ENCODE data around the gene SDHC.
"Not testable (repeated sequence)": the region's sequence is repeated elsewhere in the genome, so short reads cannot be mapped to it uniquely, and the experiment has no call there.

The SDHC gene

DNA sequence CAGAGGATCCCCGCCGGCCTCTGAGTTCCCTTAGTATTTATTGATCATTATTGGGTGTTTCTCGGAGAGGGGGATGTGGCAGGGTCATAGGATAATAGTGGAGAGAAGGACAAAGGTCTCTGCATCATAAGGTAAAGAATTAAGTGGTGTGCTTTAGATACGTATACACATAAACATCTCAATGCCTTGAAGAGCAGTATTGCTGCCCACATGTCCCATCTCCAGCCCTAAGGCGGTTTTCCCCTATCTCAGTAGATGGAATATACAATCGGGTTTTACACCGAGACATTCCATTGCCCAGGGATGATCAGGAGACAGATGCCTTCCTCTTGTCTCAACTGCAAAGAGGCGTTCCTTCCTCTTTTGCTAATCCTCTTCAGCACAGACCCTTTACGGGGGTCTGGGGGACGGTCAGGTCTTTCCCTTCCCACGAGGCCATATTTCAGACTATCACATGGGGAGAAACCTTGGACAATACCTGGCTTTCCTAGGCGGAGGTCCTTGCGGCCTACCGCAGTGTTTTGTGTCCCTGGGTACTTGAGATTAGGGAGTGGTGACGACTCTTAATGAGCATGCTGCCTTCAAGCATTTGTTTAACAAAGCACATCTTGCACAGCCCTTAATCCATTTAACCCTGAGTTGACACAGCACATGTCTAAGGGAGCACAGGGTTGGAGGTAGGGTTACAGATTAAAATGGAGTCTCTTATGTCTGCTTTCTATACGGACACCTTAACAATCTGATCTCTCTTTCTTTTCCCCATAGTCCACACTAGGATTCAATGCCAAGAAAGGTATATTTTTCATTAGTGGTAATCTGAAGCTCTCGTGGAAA, 1.9 kb downstream of the SDHC start:
- DNase-seq (ENCODE audit: low spot score); H3K4me2 ChIP-seq (ENCODE audit: insufficient read depth, low read length, poor library complexity, severe bottlenecking); H2BK15ac ChIP-seq (ENCODE audit: low read length); H4K91ac ChIP-seq (ENCODE audit: low read depth, low read length, poor library complexity); H3K27me3 ChIP-seq (ENCODE audit: control insufficient read depth in 3 of 3, insufficient read depth in 3 of 3, low read depth in 1 of 3, low read length in 3 of 3); H3K9ac ChIP-seq (ENCODE audit: low read depth, low read length, poor library complexity); H2AK5ac ChIP-seq (ENCODE audit: low read depth, low read length); H3K9me3 ChIP-seq (replicated peaks in 1 of 2; ENCODE audit: control insufficient read depth in 2 of 2, insufficient read depth in 1 of 2, low read depth in 1 of 2, low read length in 2 of 2); H3K14ac ChIP-seq (ENCODE audit: low read length); H2BK5ac ChIP-seq (ENCODE audit: low read length); H3K27ac ChIP-seq (replicated peaks; ENCODE audit: low read length); H2BK12ac ChIP-seq (ENCODE audit: low read length); H2AFZ ChIP-seq (ENCODE audit: low read length); H2BK120ac ChIP-seq (ENCODE audit: low read depth, low read length); H3K4me3 ChIP-seq (ENCODE audit: low read length in 2 of 2); H3K4ac ChIP-seq (ENCODE audit: low read length); H3K79me1 ChIP-seq (ENCODE audit: low read depth, low read length); H3K18ac ChIP-seq (ENCODE audit: low read length); H4K8ac ChIP-seq (ENCODE audit: low read depth, low read length); H3K23ac ChIP-seq (ENCODE audit: low read depth, low read length, poor library complexity): not testable (repeated sequence)
- WGBS, 2 donors (ENCODE audit: extremely low coverage in 2 of 2, insufficient read length in 2 of 2, insufficient replicate concordance in 1 of 2), result no CpG with 5 or more reads among the region's 17 CpGs
- Histone ChIP-seq H3K36me3 (replicated peaks in 1 of 2; ENCODE audit: control insufficient read depth in 2 of 2, insufficient read depth in 2 of 2, low read length in 2 of 2) (peaks cover 1 to 23% of the 10 kb centered on the region in 2 donors), H3K4me1 (ENCODE audit: control insufficient read depth in 2 of 2, insufficient read depth in 1 of 2, low read depth in 1 of 2, low read length in 2 of 2) (peaks cover 5 to 10% of the 10 kb centered on the region in 2 donors)

DNA sequence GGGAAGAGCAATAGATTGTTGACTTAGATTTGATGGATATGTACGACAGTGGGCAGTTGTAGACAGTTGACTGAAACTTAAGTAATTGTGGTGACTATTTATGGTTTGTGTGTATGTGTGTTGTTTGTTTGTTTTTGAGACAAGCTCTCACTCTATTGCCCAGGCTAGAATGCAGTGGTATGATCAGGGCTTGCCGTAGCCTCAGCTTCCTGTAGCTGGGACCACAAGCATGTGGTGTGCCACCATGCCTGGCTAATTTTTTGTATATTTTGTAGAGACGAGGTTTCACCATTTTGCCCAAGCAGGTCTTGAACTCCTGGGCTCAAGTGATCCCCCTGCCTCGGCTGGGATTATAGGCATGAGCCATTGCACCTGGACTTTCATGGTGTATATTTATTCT, 9.8 kb downstream of the SDHC start:
- Histone ChIP-seq H2AFZ (ENCODE audit: low read length) (no peak overlapping the region), H2BK120ac (ENCODE audit: low read depth, low read length) (no peak overlapping the region), H3K9ac (ENCODE audit: low read depth, low read length, poor library complexity) (no peak overlapping the region), H3K4me1 (ENCODE audit: control insufficient read depth in 2 of 2, insufficient read depth in 1 of 2, low read depth in 1 of 2, low read length in 2 of 2) (peaks cover 0 to 4% of the 10 kb centered on the region in 2 donors), H3K79me1 (ENCODE audit: low read depth, low read length) (peaks cover 2% of the 10 kb centered on the region), H2AK5ac (ENCODE audit: low read depth, low read length) (no peak overlapping the region), H3K4me3 (ENCODE audit: low read length in 2 of 2) (no peak overlapping the region), H3K27me3 (ENCODE audit: control insufficient read depth in 3 of 3, insufficient read depth in 3 of 3, low read depth in 1 of 3, low read length in 3 of 3) (peaks cover 0 to 2% (median 0%) of the 10 kb centered on the region in 3 experiments), H3K23ac (ENCODE audit: low read depth, low read length, poor library complexity) (no peak overlapping the region), H3K27ac (replicated peaks; ENCODE audit: low read length) (no peak overlapping the region), H4K8ac (ENCODE audit: low read depth, low read length) (no peak overlapping the region), H2BK5ac (ENCODE audit: low read length) (no peak overlapping the region), H3K4me2 (ENCODE audit: insufficient read depth, low read length, poor library complexity, severe bottlenecking) (no peak overlapping the region), H3K9me3 (replicated peaks in 1 of 2; ENCODE audit: control insufficient read depth in 2 of 2, insufficient read depth in 1 of 2, low read depth in 1 of 2, low read length in 2 of 2) (no peaks in the 10 kb centered on the region), H3K14ac (ENCODE audit: low read length) (no peak overlapping the region), H2BK12ac (ENCODE audit: low read length) (no peak overlapping the region), H3K18ac (ENCODE audit: low read length) (no peak overlapping the region), H3K4ac (ENCODE audit: low read length) (no peak overlapping the region), H2BK15ac (ENCODE audit: low read length) (no peak overlapping the region), H3K36me3 (replicated peaks in 1 of 2; ENCODE audit: control insufficient read depth in 2 of 2, insufficient read depth in 2 of 2, low read length in 2 of 2) (peaks cover 11 to 61% of the 10 kb centered on the region in 2 donors), H4K91ac (ENCODE audit: low read depth, low read length, poor library complexity) (no peak overlapping the region)
- no peak for DNase-seq (ENCODE audit: low spot score)
- no CpG with 5 or more reads among the region's 4 CpGs for WGBS, 2 donors (ENCODE audit: extremely low coverage in 2 of 2, insufficient read length in 2 of 2, insufficient replicate concordance in 1 of 2)

DNA sequence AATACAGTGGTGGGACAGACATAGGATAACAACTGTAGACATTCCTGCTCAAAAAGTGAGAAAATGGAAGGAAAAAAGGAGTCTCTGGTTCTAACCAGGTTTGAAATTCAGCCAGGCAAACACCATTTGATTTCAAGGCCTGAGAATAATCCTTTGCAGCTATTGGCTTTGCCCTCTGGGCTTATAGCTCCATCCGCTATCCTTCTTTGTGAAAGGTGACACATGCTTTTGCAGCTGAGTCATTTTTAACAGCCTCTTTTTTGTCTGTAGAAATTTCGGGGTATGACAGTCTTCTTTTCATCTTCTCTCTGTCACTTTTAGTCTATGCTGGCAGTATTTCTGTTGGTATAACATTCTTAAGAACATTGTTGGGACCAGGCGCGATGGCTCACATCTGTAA, 16.2 kb downstream of the SDHC start:
- no peak overlapping the region for H3K4ac ChIP-seq (ENCODE audit: low read length)
- no peak overlapping the region for H2AK5ac ChIP-seq (ENCODE audit: low read depth, low read length)
- no peak overlapping the region for H3K4me3 ChIP-seq (ENCODE audit: low read length in 2 of 2)
- H3K36me3 ChIP-seq (replicated peaks in 1 of 2; ENCODE audit: control insufficient read depth in 2 of 2, insufficient read depth in 2 of 2, low read length in 2 of 2), result peaks cover 17 to 90% of the 10 kb centered on the region in 2 donors
- H2BK15ac ChIP-seq (ENCODE audit: low read length), result no peak overlapping the region
- no CpG with 5 or more reads among the region's 4 CpGs for WGBS, 2 donors (ENCODE audit: extremely low coverage in 2 of 2, insufficient read length in 2 of 2, insufficient replicate concordance in 1 of 2)
- no peak overlapping the region for H4K8ac ChIP-seq (ENCODE audit: low read depth, low read length)
- H2BK120ac ChIP-seq (ENCODE audit: low read depth, low read length), result no peak overlapping the region
- no peak overlapping the region for H2BK5ac ChIP-seq (ENCODE audit: low read length)
- H2BK12ac ChIP-seq (ENCODE audit: low read length), result no peak overlapping the region
- no peak overlapping the region for H3K23ac ChIP-seq (ENCODE audit: low read depth, low read length, poor library complexity)
- DNase-seq (ENCODE audit: low spot score), result no peak
- peaks cover 2% of the 10 kb centered on the region for H3K79me1 ChIP-seq (ENCODE audit: low read depth, low read length)
- H3K9ac ChIP-seq (ENCODE audit: low read depth, low read length, poor library complexity), result no peak overlapping the region
- no peak overlapping the region for H3K18ac ChIP-seq (ENCODE audit: low read length)
- no peaks in the 10 kb centered on the region for H3K4me1 ChIP-seq (ENCODE audit: control insufficient read depth in 2 of 2, insufficient read depth in 1 of 2, low read depth in 1 of 2, low read length in 2 of 2)
- H2AFZ ChIP-seq (ENCODE audit: low read length), result no peak overlapping the region
- no peaks in the 10 kb centered on the region for H3K27me3 ChIP-seq (ENCODE audit: control insufficient read depth in 3 of 3, insufficient read depth in 3 of 3, low read depth in 1 of 3, low read length in 3 of 3)
- no peaks in the 10 kb centered on the region for H3K9me3 ChIP-seq (replicated peaks in 1 of 2; ENCODE audit: control insufficient read depth in 2 of 2, insufficient read depth in 1 of 2, low read depth in 1 of 2, low read length in 2 of 2)
- H3K27ac ChIP-seq (replicated peaks; ENCODE audit: low read length), result no peak overlapping the region
- no peak overlapping the region for H3K14ac ChIP-seq (ENCODE audit: low read length)
- no peak overlapping the region for H3K4me2 ChIP-seq (ENCODE audit: insufficient read depth, low read length, poor library complexity, severe bottlenecking)
- H4K91ac ChIP-seq (ENCODE audit: low read depth, low read length, poor library complexity), result no peak overlapping the region

DNA sequence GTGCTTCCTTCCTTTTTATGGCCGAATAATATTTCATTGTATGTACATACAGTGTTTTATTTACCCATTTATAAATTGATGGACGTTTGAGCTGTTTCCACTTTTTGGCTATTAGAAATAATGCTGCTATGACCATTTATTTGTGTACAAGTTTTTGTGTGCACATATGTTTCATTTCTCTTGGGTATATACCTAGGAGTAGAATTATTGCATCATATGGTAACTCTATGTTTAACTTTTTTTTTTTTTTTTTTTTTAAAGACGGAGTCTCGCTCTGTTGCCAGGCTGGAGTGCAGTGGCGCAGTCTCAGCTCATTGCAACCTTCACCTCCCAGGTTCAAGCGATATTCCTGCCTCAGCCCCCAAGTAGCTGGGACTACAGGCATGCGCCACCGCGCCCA, 19.0 kb downstream of the SDHC start:
- Histone ChIP-seq H3K27me3 (ENCODE audit: control insufficient read depth in 3 of 3, insufficient read depth in 3 of 3, low read depth in 1 of 3, low read length in 3 of 3) (no peaks in the 10 kb centered on the region), H3K18ac (ENCODE audit: low read length) (no peak overlapping the region), H2BK120ac (ENCODE audit: low read depth, low read length) (no peak overlapping the region), H4K91ac (ENCODE audit: low read depth, low read length, poor library complexity) (no peak overlapping the region), H3K4me1 (ENCODE audit: control insufficient read depth in 2 of 2, insufficient read depth in 1 of 2, low read depth in 1 of 2, low read length in 2 of 2) (no peaks in the 10 kb centered on the region), H3K9me3 (replicated peaks in 1 of 2; ENCODE audit: control insufficient read depth in 2 of 2, insufficient read depth in 1 of 2, low read depth in 1 of 2, low read length in 2 of 2) (no peaks in the 10 kb centered on the region), H3K79me1 (ENCODE audit: low read depth, low read length) (no peaks in the 10 kb centered on the region), H3K36me3 (replicated peaks in 1 of 2; ENCODE audit: control insufficient read depth in 2 of 2, insufficient read depth in 2 of 2, low read length in 2 of 2) (peaks cover 8 to 97% of the 10 kb centered on the region in 2 donors), H2BK12ac (ENCODE audit: low read length) (no peak overlapping the region), H3K4me2 (ENCODE audit: insufficient read depth, low read length, poor library complexity, severe bottlenecking) (no peak overlapping the region), H2AK5ac (ENCODE audit: low read depth, low read length) (no peak overlapping the region), H3K4me3 (ENCODE audit: low read length in 2 of 2) (no peak overlapping the region), H4K8ac (ENCODE audit: low read depth, low read length) (no peak overlapping the region), H3K4ac (ENCODE audit: low read length) (no peak overlapping the region), H3K23ac (ENCODE audit: low read depth, low read length, poor library complexity) (no peak overlapping the region), H3K9ac (ENCODE audit: low read depth, low read length, poor library complexity) (no peak overlapping the region), H2AFZ (ENCODE audit: low read length) (no peak overlapping the region), H3K14ac (ENCODE audit: low read length) (no peak overlapping the region), H2BK5ac (ENCODE audit: low read length) (no peak overlapping the region), H2BK15ac (ENCODE audit: low read length) (no peak overlapping the region), H3K27ac (replicated peaks; ENCODE audit: low read length) (no peak overlapping the region)
- no CpG with 5 or more reads among the region's 9 CpGs for WGBS, 2 donors (ENCODE audit: extremely low coverage in 2 of 2, insufficient read length in 2 of 2, insufficient replicate concordance in 1 of 2)
- no peak for DNase-seq (ENCODE audit: low spot score)
